K562 (cell line): ENCODE measurements around the gene GAPDH. TPM values are rescaled to one million over a fixed set of nuclear protein-coding genes. Genes with fewer than 3 reads are reported as not detected.

ENCODE experiments used
- ATAC-seq: fragments of 200-7000 bp; cut with Tn5 transposase; 3 replicates; pipeline ENCODE4 v1.9.1; 2020; ENCODE audit warnings: moderate library complexity
- BruUV-seq: library from RNA; stranded (reverse); fragments of 400-500 nt; replicated peaks from 2 replicates; lab custom pipeline; 2021; lab: Mats Ljungman, UMichigan
- CTCF ChIA-PET: fragments of 300-600 bp; formaldehyde crosslinking; extraction: SDS; loops from one replicate; lab custom pipeline; 2021; ENCODE audit warnings: low intra/inter-chr PET ratio; lab: Yijun Ruan, JAX
- POLR2A ChIA-PET: fragments of 300-600, 350-650 bp; sonication (Branson Sonifier 250); formaldehyde crosslinking; extraction: SDS; loops from one replicate; lab custom pipeline; 2021; ENCODE audit warnings: antibody characterized with exemption, inconsistent platforms; lab: Yijun Ruan, JAX
- DNase-seq, 4 experiments: peaks; one replicate each; pipeline versions ENCODE4 v3.0.0 to v3.0.0-alpha.2; 2011 to 2018; ENCODE audit warnings: low spot score in 3 of 4, mixed read lengths in 3 of 4; ENCODE audit errors: extremely low read depth in 1 of 4
- FAIRE-seq: peaks from 2 replicates; lab custom pipeline; 2011; peaks lifted over from hg19 to GRCh38; lab: Jason Lieb, UNC
- H2AFZ ChIP-seq: 2 replicates; pipeline ENCODE4 v1.6.0; 2011; ENCODE audit warnings: low read depth, low read length, control low read depth, inconsistent platforms
- H3K27ac ChIP-seq: fragments of 200-600 bp; 3 replicates; pipeline ENCODE4 v1.8.0; 2011; ENCODE audit warnings: low read depth, mild to moderate bottlenecking, control low read depth, inconsistent platforms, low read length, moderate library complexity, mixed read lengths; ENCODE audit errors: extremely low read depth
- H3K27me3 ChIP-seq, 2 experiments: fragments of 300-600 bp in 1 of 2; 2 replicates in 1 of 2; 3 replicates in 1 of 2; pipeline versions ENCODE4 v1.6.0 to v1.8.0; 2011; ENCODE audit warnings: inconsistent platforms in 2 of 2, low read length in 2 of 2, mild to moderate bottlenecking in 1 of 2, mixed read lengths in 1 of 2, moderate library complexity in 1 of 2; ENCODE audit not compliant: control insufficient read depth in 2 of 2, insufficient read depth in 2 of 2
- H3K36me3 ChIP-seq: fragments of 300-600 bp; 3 replicates; pipeline ENCODE4 v1.8.0; 2011; ENCODE audit warnings: mild to moderate bottlenecking, low read length, inconsistent platforms; ENCODE audit not compliant: control insufficient read depth, insufficient read depth
- H3K4me1 ChIP-seq, 2 experiments: fragments of 200-600 bp in 1 of 2; replicated peaks in 1 of 2; 2 replicates in 1 of 2; 3 replicates in 1 of 2; pipeline versions ENCODE4 v1.5.1 to v1.8.0; 2011; ENCODE audit warnings: inconsistent platforms in 2 of 2, low read length in 2 of 2, mild to moderate bottlenecking in 1 of 2, mixed read lengths in 1 of 2, moderate library complexity in 1 of 2; ENCODE audit not compliant: control insufficient read depth in 2 of 2, insufficient read depth in 2 of 2
- H3K4me2 ChIP-seq: 2 replicates; pipeline ENCODE4 v1.6.1; 2011; ENCODE audit warnings: low read length, control low read depth, inconsistent platforms, mixed read lengths; ENCODE audit not compliant: insufficient read depth
- H3K4me3 ChIP-seq: fragments of 200-600 bp; sonication (generic), shearing (Covaris generic); 2 replicates; pipeline ENCODE4 v1.5.1; 2016; ENCODE audit warnings: control low read depth, inconsistent platforms
- H3K79me2 ChIP-seq: fragments of 200-600 bp; 3 replicates; pipeline ENCODE4 v1.8.0; 2011; ENCODE audit warnings: low read length, inconsistent platforms; ENCODE audit not compliant: control insufficient read depth, insufficient read depth
- H3K9ac ChIP-seq, 2 experiments: 2 replicates each; pipeline versions ENCODE4 v1.6.0 to v1.6.1; 2011; ENCODE audit warnings: low read depth in 2 of 2, low read length in 2 of 2, control low read depth in 1 of 2, inconsistent platforms in 1 of 2, mild to moderate bottlenecking in 1 of 2, mixed read lengths in 1 of 2; ENCODE audit not compliant: insufficient read depth in 1 of 2
- H3K9me1 ChIP-seq: one replicate; pipeline ENCODE4 v1.6.0; 2011; ENCODE audit warnings: inconsistent platforms, mild to moderate bottlenecking, low read length, moderate library complexity; ENCODE audit not compliant: control insufficient read depth, insufficient read depth
- H3K9me3 ChIP-seq: replicated peaks from 2 replicates; pipeline ENCODE4 v1.5.1; 2011; ENCODE audit warnings: low read depth, low read length, inconsistent platforms; ENCODE audit not compliant: control insufficient read depth, insufficient read depth
- H4K20me1 ChIP-seq: replicated peaks from 2 replicates; pipeline ENCODE4 v1.6.1; 2011; ENCODE audit warnings: low read length, inconsistent platforms, mixed read lengths; ENCODE audit not compliant: control insufficient read depth, insufficient read depth
- ATF1 ChIP-seq, 2 experiments: fragments of 450-650 bp in 1 of 2; IDR thresholded peaks; 2 replicates each; pipeline ENCODE4 v1.6.1; 2016; ENCODE audit warnings: missing compliant biosample characterization in 1 of 2, missing genetic modification characterization in 1 of 2
- CHD1 ChIP-seq: fragments of 200-600 bp; sonication (generic); IDR thresholded peaks from one replicate; pipeline ENCODE4 v1.6.1; 2012; ENCODE audit warnings: mild to moderate bottlenecking, moderate library complexity, low read length, inconsistent platforms
- GATA2 ChIP-seq: sonication (generic); formaldehyde crosslinking; IDR thresholded peaks from 2 replicates; pipeline ENCODE4 v1.4.0; 2020; ENCODE audit warnings: mild to moderate bottlenecking, missing genetic modification reagents
- ZNF764 ChIP-seq: fragments of 250-450 bp; sonication (Bioruptor Pico); IDR thresholded peaks from 2 replicates; pipeline ENCODE4 v1.4.0; 2020; ENCODE audit warnings: low read depth, mild to moderate bottlenecking, moderate library complexity
- WGBS: fragments of 100-300 bp; shearing (Covaris generic); methylation state at CpG from one replicate; pipeline ENCODE4 v1.1.6; 2016; ENCODE audit warnings: low coverage, mixed read lengths; ENCODE audit not compliant: insufficient coverage; ENCODE audit errors: missing lambda C conversion rate; 5-methylcytosine and 5-hydroxymethylcytosine counted together
- in situ Hi-C: fragments of 300-500 bp; cut with MboI; formaldehyde crosslinking; loops from 4 replicates; pipeline ENCODE4 v1.15.0; 2018; ENCODE audit warnings: inconsistent platforms, mixed read lengths
- intact Hi-C: fragments of 100-400 bp; cut with micrococcal nuclease; formaldehyde crosslinking; loops from 2 replicates; pipeline ENCODE4 v1.14.2; 2022
- polyA plus RNA-seq, 8 experiments: library from polyadenylated mRNA; depleted of rRNA in 4 of 8; stranded (reverse) in 5 of 8; unstranded in 3 of 8; fragments of >200 nt; fragmentation: Nextera tagmentation in 2 of 8; fragmentation: Illumina TruSeq in 1 of 8; extraction: Ambion mirVana in 2 of 8; extraction: Trizol in 1 of 8; gene quantifications; 2 replicates each; pipeline versions ENCODE4 v1.2.1 to v1.2.3, GENCODE V29; 2011 to 2014; ENCODE audit warnings: inconsistent platforms in 1 of 8, missing spikeins in 1 of 8
- total RNA-seq, 7 experiments: library from RNA; depleted of rRNA in 6 of 7; stranded (reverse); fragments of >200 nt in 6 of 7; fragmentation: Illumina TruSeq in 2 of 7; extraction: Trizol in 2 of 7; gene quantifications; 2 replicates each; pipeline versions ENCODE4 v1.2.1 to v1.2.3, GENCODE V29; 2011 to 2021; ENCODE audit warnings: low replicate concordance in 1 of 7

GAPDH gene
- total and polyA plus RNA-seq, 9 of the 15 experiments (the other 6 are each of a cell fraction or from before 2014, with no cell fraction given) = 2,206 to 6,793 (median 4,217) TPM

- TF ChIP-seq CHD1 (no peak), GATA2 (CRISPR knock-in tag) (no peak)
Measured at GRCh38 chr12:6526201-6526600, 8.1 kb upstream of the GAPDH start (continued).

- Histone ChIP-seq H3K4me3 (no peak overlapping the region), H3K9ac (no peak overlapping the region), H3K9me1 (no peaks in the 10 kb centered on the region), H3K9me3 (no peaks in the 10 kb centered on the region), H4K20me1 (no peaks in the 10 kb centered on the region), H3K4me2 (no peak overlapping the region), H3K36me3 (peaks cover 100% of the 10 kb centered on the region), H3K4me1 (peaks cover 2% of the 10 kb centered on the region in 2 experiments; a peak in 4 of 5 replicates), H3K79me2 (peaks cover 2% of the 10 kb centered on the region; the same call in 1 of the 3 replicates), H3K27ac (no peak overlapping the region), H3K27me3 (no peaks in the 10 kb centered on the region), H2AFZ (no peak overlapping the region)
- ChIA-PET POLR2A (interaction anchor here (0.6 to 0.7 kb wide), 2 partner anchors 21 to 38 kb away, joined by 3 read pairs; no protein-coding TSS in a partner anchor), CTCF (no interaction called here)
- BruUV-seq = no TSS peak
- in situ Hi-C loops (no loop called here), intact Hi-C loops (no loop called here)
- ATAC-seq = no peak
- TF ChIP-seq ZNF764 (CRISPR knock-in tag) (no peak), ATF1 (CRISPR knock-in tag; IDR thresholded peaks at IDR 0.05) (no peak), ATF1 (tag; IDR thresholded peaks at IDR 0.05) (no peak)
- WGBS = 84% methylated on average over 18 of the region's 19 CpGs
- no peak for DNase-seq
- no peak for FAIRE-seq
Measured at GRCh38 chr12:6526766-6527525, 7.4 kb upstream of the GAPDH start.
